Measurements from ENCODE around the gene SFTPD. TPM values are rescaled to one million over a fixed set of nuclear protein-coding genes. Genes with fewer than 3 reads are reported as not detected.
"Not testable (repeated sequence)": the region's sequence is repeated elsewhere in the genome, so short reads cannot be mapped to it uniquely, and the experiment has no call there.

Gene SFTPD
- not detected for total RNA-seq

- ATAC-seq (replicated peaks in 1 of 2) (no peak), DNase-seq (no peak)
Measured at GRCh38 chr10:79948976-79949722, at the start of gene SFTPD. Gene SFTPD, minus strand, starts transcription at chr10:79949105. Its CDS starts 2,446 bp downstream, at chr10:79946659.

DNA sequence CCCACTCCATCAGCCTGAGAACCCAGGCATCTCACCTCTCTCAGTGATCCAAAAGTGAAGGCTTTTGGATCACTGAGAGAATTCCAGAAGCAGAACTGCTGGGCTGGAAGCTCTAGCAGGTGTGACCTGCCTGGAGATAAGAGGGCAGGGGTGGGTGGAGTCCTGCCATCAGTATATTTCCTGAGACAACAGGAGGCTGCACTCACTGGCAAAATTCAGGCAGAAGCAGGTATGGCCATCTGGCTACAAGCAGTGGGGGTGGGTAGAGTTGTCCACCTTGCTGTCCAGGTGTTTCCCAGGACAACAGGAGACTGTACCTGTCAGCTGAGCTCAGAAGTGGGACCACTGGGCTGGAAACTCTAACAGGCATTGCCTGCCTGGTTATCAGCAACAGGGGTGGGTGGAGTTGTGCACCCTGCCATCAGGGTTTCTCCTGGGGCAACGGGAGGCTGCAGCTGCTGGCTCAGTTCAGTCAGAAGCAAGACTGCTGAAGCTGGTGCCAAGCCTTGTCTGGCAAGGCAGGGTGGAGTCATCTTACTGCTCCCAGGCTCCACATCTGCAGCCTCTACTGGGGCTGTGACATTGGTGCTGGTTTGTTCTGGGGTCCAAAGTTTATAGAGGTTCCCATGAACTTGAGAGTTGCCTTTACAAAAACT lies 47.2 kb upstream of the SFTPD start:
- Mint-ChIP-seq H3K27me3 (ENCODE audit: low read depth) (peaks cover 35% of the 10 kb centered on the region), H3K36me3 (ENCODE audit: insufficient read depth in 2 of 2) (no peaks in the 10 kb centered on the region), H3K4me1 (ENCODE audit: low read depth) (no peaks in the 10 kb centered on the region), H3K4me3 (no peak overlapping the region), H3K27ac (no peak overlapping the region), H3K9me3 (no peaks in the 10 kb centered on the region)
- DNase-seq (no peak), ATAC-seq (replicated peaks in 1 of 2) (no peak)

More at GRCh38 chr10:79948976-79949722, at the start of gene SFTPD:
- no peak within 1 kb of the TSS for H3K4me3 Mint-ChIP-seq
- H3K27me3 Mint-ChIP-seq (ENCODE audit: low read depth): peaks cover 16% of the 10 kb centered on the region
- H3K36me3 Mint-ChIP-seq (ENCODE audit: insufficient read depth in 2 of 2): peaks cover 4 to 11% of the 10 kb centered on the region in 2 donors
- H3K9me3 Mint-ChIP-seq: peaks cover 5 to 10% of the 10 kb centered on the region in 2 donors
- no peak within 1 kb of the TSS for H3K27ac Mint-ChIP-seq
- no peaks in the 10 kb centered on the region for H3K4me1 Mint-ChIP-seq (ENCODE audit: low read depth)

DNA sequence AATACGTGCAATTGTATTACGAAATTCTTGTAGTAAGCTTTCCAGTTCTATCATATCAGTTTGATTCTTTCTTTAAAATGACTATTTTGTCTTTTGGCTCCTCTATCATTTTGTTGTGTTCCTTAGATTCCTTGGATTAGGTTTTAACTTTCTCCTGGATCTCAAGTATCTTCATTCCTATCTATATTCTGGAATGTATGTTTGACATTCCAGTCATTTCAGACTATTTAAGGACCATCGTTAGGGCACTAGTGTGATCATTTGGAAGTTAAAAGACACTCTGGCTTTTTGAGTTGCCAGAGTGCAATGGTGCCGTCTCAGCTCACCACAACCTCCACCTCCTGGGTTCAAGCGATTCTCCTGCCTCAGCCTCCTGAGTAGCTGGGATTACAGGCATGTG lies 45.7 kb upstream of the SFTPD start:
- peaks cover 3 to 6% of the 10 kb centered on the region in 2 donors for H3K9me3 Mint-ChIP-seq
- peaks cover 6 to 9% of the 10 kb centered on the region in 2 donors for H3K36me3 Mint-ChIP-seq (ENCODE audit: insufficient read depth in 2 of 2)
- H3K27me3 Mint-ChIP-seq (ENCODE audit: low read depth): peaks cover 37% of the 10 kb centered on the region
- ATAC-seq (replicated peaks in 1 of 2) (no peak), DNase-seq (no peak)
- H3K4me3 Mint-ChIP-seq: no peak overlapping the region
- H3K4me1 Mint-ChIP-seq (ENCODE audit: low read depth): no peaks in the 10 kb centered on the region
- no peak overlapping the region for H3K27ac Mint-ChIP-seq

DNA sequence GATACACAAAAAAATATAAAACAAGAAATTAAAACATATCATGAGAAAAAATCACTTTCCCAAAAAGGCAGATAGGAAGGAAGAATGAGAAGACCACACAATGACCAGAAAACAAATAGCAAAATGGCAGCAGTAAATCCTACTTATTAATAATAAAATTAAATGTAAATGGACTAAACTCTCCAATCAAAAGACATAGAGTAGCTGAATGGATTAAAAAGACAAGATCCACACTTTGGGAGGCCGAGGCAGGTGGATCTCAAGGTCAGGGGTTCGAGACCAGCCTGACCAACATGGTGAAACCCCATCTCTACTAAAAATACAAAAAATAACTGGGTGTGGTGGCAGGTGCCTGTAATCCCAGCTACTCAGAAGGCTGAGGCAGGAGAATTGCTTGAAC lies 39.3 kb upstream of the SFTPD start:
- not testable (repeated sequence) for DNase-seq; ATAC-seq (replicated peaks in 1 of 2); H3K27ac Mint-ChIP-seq; H3K9me3 Mint-ChIP-seq; H3K4me3 Mint-ChIP-seq
- H3K4me1 Mint-ChIP-seq (ENCODE audit: low read depth): peaks cover 35% of the 10 kb centered on the region
- peaks cover 9 to 12% of the 10 kb centered on the region in 2 donors for H3K36me3 Mint-ChIP-seq (ENCODE audit: insufficient read depth in 2 of 2)
- H3K27me3 Mint-ChIP-seq (ENCODE audit: low read depth): peaks cover 66% of the 10 kb centered on the region

DNA sequence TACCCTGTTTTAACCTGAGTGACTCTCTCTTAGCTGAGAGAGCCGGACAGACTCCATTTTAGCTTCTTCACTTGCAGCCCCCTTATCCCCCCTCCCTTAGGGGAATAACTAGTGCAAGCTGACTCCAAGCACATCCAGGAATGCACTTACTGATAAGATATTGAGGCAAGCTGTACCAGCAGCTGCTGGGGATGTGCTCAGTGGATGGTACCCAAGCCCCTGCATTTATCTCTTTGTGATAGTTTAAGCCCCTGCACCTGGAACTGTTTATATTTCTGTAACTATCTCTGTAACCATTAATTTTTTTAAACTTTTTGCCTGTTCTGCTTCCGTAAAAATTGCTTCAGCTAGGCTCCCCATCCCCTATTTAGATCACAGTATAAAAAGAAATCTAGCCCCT lies 37.8 kb upstream of the SFTPD start:
- not testable (repeated sequence) for H3K9me3 Mint-ChIP-seq

DNA sequence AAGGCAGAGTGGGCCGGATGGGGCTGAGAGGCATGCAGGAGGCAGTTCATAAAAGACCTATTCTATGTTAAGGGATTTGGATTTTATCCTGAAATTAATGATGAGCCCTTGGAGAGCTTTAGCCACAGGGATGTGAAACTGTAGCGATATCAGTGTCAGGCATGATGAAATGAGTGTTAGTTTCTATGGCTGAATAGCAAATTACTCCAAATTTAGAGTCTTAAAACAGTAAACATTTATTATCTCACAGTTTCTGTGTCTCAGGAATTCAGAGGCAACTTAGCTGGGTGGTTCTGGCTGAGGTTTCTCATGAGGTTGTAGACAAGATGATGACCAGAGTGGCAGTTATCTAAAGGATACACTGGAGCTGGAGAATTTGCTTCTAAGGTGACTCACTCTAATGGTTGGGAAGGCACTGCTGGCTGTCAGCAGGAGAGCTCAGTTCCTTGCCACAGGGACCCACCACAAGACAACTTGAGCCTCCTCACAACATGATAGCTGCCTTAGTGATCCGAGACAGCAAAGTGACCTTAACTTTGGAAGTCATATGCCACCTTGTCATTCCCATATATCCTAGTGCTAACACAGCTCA lies 36.7 kb upstream of the SFTPD start:
- peaks cover 7 to 12% of the 10 kb centered on the region in 2 donors for H3K36me3 Mint-ChIP-seq (ENCODE audit: insufficient read depth in 2 of 2)
- DNase-seq: peak in 1 of 2 donors; percentile 1
- H3K4me3 Mint-ChIP-seq: peak overlapping the region; percentile 11 to 57
- H3K9me3 Mint-ChIP-seq: peaks cover 3 to 5% of the 10 kb centered on the region in 2 donors
- H3K27ac Mint-ChIP-seq: no peak overlapping the region
- no peak for ATAC-seq (replicated peaks in 1 of 2)
- peaks cover 71% of the 10 kb centered on the region for H3K27me3 Mint-ChIP-seq (ENCODE audit: low read depth)
- H3K4me1 Mint-ChIP-seq (ENCODE audit: low read depth): peaks cover 43% of the 10 kb centered on the region

More for the DNA sequence above, 37.8 kb upstream of the SFTPD start:
- DNase-seq; ATAC-seq (replicated peaks in 1 of 2); H3K27ac Mint-ChIP-seq; H3K4me3 Mint-ChIP-seq: not testable (repeated sequence)
- peaks cover 9 to 12% of the 10 kb centered on the region in 2 donors for H3K36me3 Mint-ChIP-seq (ENCODE audit: insufficient read depth in 2 of 2)
- H3K27me3 Mint-ChIP-seq (ENCODE audit: low read depth): peaks cover 67% of the 10 kb centered on the region
- peaks cover 35% of the 10 kb centered on the region for H3K4me1 Mint-ChIP-seq (ENCODE audit: low read depth)

DNA sequence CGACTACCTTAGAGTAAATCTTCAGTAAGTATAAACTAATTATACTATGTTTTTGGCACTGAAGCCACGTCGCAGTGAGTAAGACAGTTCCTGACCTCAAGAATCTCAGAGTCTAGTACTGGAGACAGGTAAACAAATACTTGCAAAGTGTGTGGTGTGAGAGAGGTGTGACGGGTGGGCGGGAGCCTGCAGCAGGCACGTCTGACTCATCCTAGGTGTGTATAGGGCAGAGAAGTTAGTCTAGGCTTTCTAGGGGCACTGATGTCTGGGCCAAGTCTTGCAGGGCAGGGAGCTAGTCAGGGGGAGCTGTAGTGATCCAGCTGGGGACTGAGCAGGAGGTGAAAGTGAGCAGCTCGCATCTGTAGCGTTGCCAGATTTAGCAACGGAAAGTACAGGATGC lies 35.9 kb upstream of the SFTPD start:
- DNase-seq (peak; percentile 71 to 84), ATAC-seq (replicated peaks in 1 of 2) (peak; percentile 92 to 94)
- Mint-ChIP-seq H3K4me3 (peak overlapping the region; percentile 6 to 59), H3K27ac (no peak overlapping the region), H3K27me3 (ENCODE audit: low read depth) (peaks cover 73% of the 10 kb centered on the region), H3K9me3 (peaks cover under 1 to 3% of the 10 kb centered on the region in 2 donors), H3K36me3 (ENCODE audit: insufficient read depth in 2 of 2) (peaks cover 3 to 9% of the 10 kb centered on the region in 2 donors), H3K4me1 (ENCODE audit: low read depth) (peaks cover 44% of the 10 kb centered on the region)

DNA sequence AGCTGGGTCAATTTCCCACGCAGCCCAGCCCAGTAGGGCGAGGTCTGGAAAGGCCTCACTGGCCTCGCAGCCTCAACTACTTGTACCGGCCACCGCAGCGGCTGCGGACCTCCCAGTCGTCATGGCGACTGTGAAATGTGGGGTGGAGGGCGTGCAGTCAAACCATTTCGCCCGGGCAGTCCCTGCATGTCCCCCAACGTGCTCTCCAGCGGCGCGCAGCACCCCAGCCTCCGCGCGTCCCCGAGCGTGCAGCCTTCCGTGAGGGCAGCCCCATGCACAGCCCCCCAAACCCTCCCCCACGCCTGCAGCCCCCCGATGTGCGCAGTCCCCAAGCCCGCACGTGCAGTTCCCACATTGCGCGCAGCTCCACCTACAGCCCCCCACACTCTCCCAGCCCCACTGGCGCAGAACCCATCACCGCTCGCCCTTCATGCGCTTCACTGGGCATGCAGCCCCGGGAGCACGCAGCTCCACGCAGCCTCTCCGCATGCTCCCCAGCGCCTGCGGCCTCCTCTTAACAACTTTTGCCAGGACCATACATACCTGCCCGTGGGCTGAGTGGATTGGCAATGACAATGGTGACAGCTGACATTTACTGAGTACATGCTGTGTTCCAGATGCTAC lies 34.5 kb upstream of the SFTPD start:
- peaks cover 0 to 5% of the 10 kb centered on the region in 2 donors for H3K36me3 Mint-ChIP-seq (ENCODE audit: insufficient read depth in 2 of 2)
- peaks cover 44% of the 10 kb centered on the region for H3K4me1 Mint-ChIP-seq (ENCODE audit: low read depth)
- H3K4me3 Mint-ChIP-seq: peak overlapping the region; percentile 31 to 35
- H3K27ac Mint-ChIP-seq: no peak overlapping the region
- no peak for DNase-seq
- H3K27me3 Mint-ChIP-seq (ENCODE audit: low read depth): peaks cover 75% of the 10 kb centered on the region
- H3K9me3 Mint-ChIP-seq: peaks cover 0 to 1% of the 10 kb centered on the region in 2 donors
- no peak for ATAC-seq (replicated peaks in 1 of 2)

- peaks cover 44% of the 10 kb centered on the region for H3K4me1 Mint-ChIP-seq (ENCODE audit: low read depth)
- DNase-seq (no peak), ATAC-seq (replicated peaks in 1 of 2) (no peak)
- no peaks in the 10 kb centered on the region for H3K9me3 Mint-ChIP-seq
- H3K27ac Mint-ChIP-seq: no peak overlapping the region
- H3K4me3 Mint-ChIP-seq: peak overlapping the region; percentile 68 to 76
- H3K27me3 Mint-ChIP-seq (ENCODE audit: low read depth): peaks cover 72% of the 10 kb centered on the region
- peaks cover 0 to 4% of the 10 kb centered on the region in 2 donors for H3K36me3 Mint-ChIP-seq (ENCODE audit: insufficient read depth in 2 of 2)
Measured at GRCh38 chr10:79982861-79983260, 34.0 kb upstream of the SFTPD start.

- Mint-ChIP-seq H3K36me3 (ENCODE audit: insufficient read depth in 2 of 2) (peaks cover 0 to under 1% of the 10 kb centered on the region in 2 donors), H3K27me3 (ENCODE audit: low read depth) (peaks cover 72% of the 10 kb centered on the region), H3K4me1 (ENCODE audit: low read depth) (peaks cover 44% of the 10 kb centered on the region), H3K4me3 (peak overlapping the region; percentile 68 to 76), H3K27ac (no peak overlapping the region), H3K9me3 (no peaks in the 10 kb centered on the region)
- ATAC-seq (replicated peaks in 1 of 2): peak in 1 of 2 donors; percentile 12
- DNase-seq: peak in 1 of 2 donors; percentile 18
Measured at GRCh38 chr10:79982362-79982800, 33.5 kb upstream of the SFTPD start.

- H3K9me3 Mint-ChIP-seq: peaks cover 0 to 1% of the 10 kb centered on the region in 2 donors
- H3K27me3 Mint-ChIP-seq (ENCODE audit: low read depth): peaks cover 77% of the 10 kb centered on the region
- peaks cover 41% of the 10 kb centered on the region for H3K4me1 Mint-ChIP-seq (ENCODE audit: low read depth)
- H3K36me3 Mint-ChIP-seq (ENCODE audit: insufficient read depth in 2 of 2): no peaks in the 10 kb centered on the region
- H3K4me3 Mint-ChIP-seq: peak overlapping the region; percentile 80 to 83
- DNase-seq: peak; percentile 36 to 43
- no peak overlapping the region for H3K27ac Mint-ChIP-seq
- ATAC-seq (replicated peaks in 1 of 2): peak; percentile 45 to 47
Measured at GRCh38 chr10:79981450-79982361, 32.8 kb upstream of the SFTPD start.

DNA sequence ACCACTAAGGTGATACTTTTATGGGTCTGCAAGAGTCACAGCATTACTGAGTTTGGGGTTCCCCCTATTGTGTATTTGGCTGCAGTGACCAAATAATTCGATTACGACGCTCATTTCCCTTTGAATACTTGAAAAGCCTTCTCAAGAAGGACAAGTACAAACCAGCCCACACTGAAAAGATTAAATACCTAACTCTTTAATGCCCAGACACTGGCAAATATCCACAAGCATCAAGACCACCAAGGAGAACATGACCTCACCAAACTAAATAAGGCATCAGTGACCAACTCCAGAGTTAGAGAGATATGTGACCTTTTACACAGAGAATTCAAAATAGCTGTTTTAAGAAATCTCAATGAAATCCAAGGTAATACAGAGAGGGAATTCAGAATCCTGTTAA lies 31.8 kb upstream of the SFTPD start:
- ATAC-seq (replicated peaks in 1 of 2) (no peak), DNase-seq (no peak)
- peak overlapping the region; percentile 62 to 80 for H3K4me3 Mint-ChIP-seq
- peaks cover 73% of the 10 kb centered on the region for H3K27me3 Mint-ChIP-seq (ENCODE audit: low read depth)
- peaks cover 0 to 1% of the 10 kb centered on the region in 2 donors for H3K9me3 Mint-ChIP-seq
- H3K27ac Mint-ChIP-seq: no peak overlapping the region
- H3K36me3 Mint-ChIP-seq (ENCODE audit: insufficient read depth in 2 of 2): no peaks in the 10 kb centered on the region
- peaks cover 32% of the 10 kb centered on the region for H3K4me1 Mint-ChIP-seq (ENCODE audit: low read depth)

Measured in activated T-cell treated with anti-CD3 and anti-CD28 coated beads, Interleukin-2, amount 50 U/mL, for 72 hours (primary cell).